Measurements from ENCODE around the gene PKNOX2.

Gene PKNOX2

GRCh38 chr11:125154378-125155099 lies 10.0 kb upstream of the PKNOX2 start:
- no peak for TF ChIP-seq CTCF (IDR thresholded peaks at IDR 0.05; ENCODE audit: extremely low read depth, missing control alignments)
- no peak for DNase-seq (ENCODE audit: low spot score)

GRCh38 chr11:125155100-125155444 lies 9.5 kb upstream of the PKNOX2 start:
- no peak for TF ChIP-seq CTCF (IDR thresholded peaks at IDR 0.05; ENCODE audit: extremely low read depth, missing control alignments)
- no peak for DNase-seq (ENCODE audit: low spot score)

GRCh38 chr11:125155767-125156166 lies 8.8 kb upstream of the PKNOX2 start:
- no peak for TF ChIP-seq CTCF (IDR thresholded peaks at IDR 0.05; ENCODE audit: extremely low read depth, missing control alignments)
- DNase-seq (ENCODE audit: low spot score) = no peak

GRCh38 chr11:125156346-125157117 lies 8.0 kb upstream of the PKNOX2 start:
- no peak for TF ChIP-seq CTCF (IDR thresholded peaks at IDR 0.05; ENCODE audit: extremely low read depth, missing control alignments)
- no peak for DNase-seq (ENCODE audit: low spot score)

GRCh38 chr11:125157118-125157733 lies 7.3 kb upstream of the PKNOX2 start:
- no peak for DNase-seq (ENCODE audit: low spot score)
- no peak for TF ChIP-seq CTCF (IDR thresholded peaks at IDR 0.05; ENCODE audit: extremely low read depth, missing control alignments)

- no peak for DNase-seq (ENCODE audit: low spot score)
- no peak for TF ChIP-seq CTCF (IDR thresholded peaks at IDR 0.05; ENCODE audit: extremely low read depth, missing control alignments)
Observed at GRCh38 chr11:125157953-125158680, 6.4 kb upstream of the PKNOX2 start.

All from GM20000 (cell line).